Right forelimb (tissue), 1 donor: ENCODE results near the gene KRTAP23-1.

Experiments used
- DNase-seq: peaks from one replicate; pipeline ENCODE4 v3.0.0-alpha.2; 2018

The KRTAP23-1 gene

DNA sequence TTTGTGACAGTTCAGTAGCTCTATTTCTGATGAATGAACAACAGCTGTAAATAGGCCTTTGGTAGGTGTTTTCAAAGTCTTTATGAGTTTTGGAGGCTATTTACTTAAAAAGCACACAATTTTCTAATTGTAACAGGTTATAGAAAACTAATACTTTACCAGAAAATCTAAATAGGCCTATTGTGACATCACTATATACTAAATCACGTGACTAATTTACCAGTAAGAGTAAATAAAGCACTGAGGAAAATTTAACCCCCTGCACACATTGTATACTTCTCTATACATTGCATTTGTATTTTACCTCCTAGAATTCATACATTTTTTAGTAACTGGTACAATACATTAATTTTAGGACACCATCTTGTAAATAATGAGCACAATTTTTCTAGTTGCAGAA, 43.3 kb downstream of the KRTAP23-1 start:
- DNase-seq = no peak
